B cell (primary cell): Measurements from ENCODE around the gene RALGAPA2. TPM values are rescaled to one million over a fixed set of nuclear protein-coding genes. Genes with fewer than 3 reads are reported as not detected.

Experiments used
- ATAC-seq: fragments of 200-7000 bp; cut with Tn5 transposase; one replicate; pipeline ENCODE4 v1.10.0; 2021; ENCODE audit warnings: low read depth, mild to moderate bottlenecking, moderate number of reproducible peaks, moderate library complexity
- CTCF ChIA-PET: fragments of 350-600 bp; sonication (Branson Sonifier 250); formaldehyde crosslinking; loops from one replicate; lab custom pipeline; 2021; ENCODE audit warnings: antibody characterized with exemption, inconsistent platforms; lab: Charles Lee
- POLR2A ChIA-PET: fragments of 350-600 bp; sonication (Branson Sonifier 250); formaldehyde crosslinking; loops from one replicate; lab custom pipeline; 2021; ENCODE audit warnings: antibody characterized with exemption; lab: Charles Lee
- DNase-seq: peaks from one replicate; pipeline ENCODE4 v3.0.0; 2013
- H2AFZ ChIP-seq: 2 replicates; pipeline ENCODE4 v1.6.1; 2012; ENCODE audit warnings: mild to moderate bottlenecking, low read depth, low read length; ENCODE audit not compliant: insufficient read depth, poor library complexity, severe bottlenecking
- H3K27ac ChIP-seq, 2 donors: 1 replicate in 1 of 2; 2 replicates in 1 of 2; pipeline ENCODE4 v1.5.1; 2012 to 2013; ENCODE audit warnings: low read length in 2 of 2, mild to moderate bottlenecking in 2 of 2, moderate library complexity in 1 of 2
- H3K27me3 ChIP-seq, 4 experiments: fragments of 200-600 bp in 1 of 4; sonication (generic) in 1 of 4; replicated peaks in 1 of 4; 1 replicate in 2 of 4; 2 replicates in 2 of 4; pipeline versions ENCODE4 v1.6.1 to v1.7.0; 2013 to 2016; ENCODE audit warnings: low read length in 3 of 4, mild to moderate bottlenecking in 2 of 4, mixed read lengths in 1 of 4, moderate library complexity in 1 of 4; ENCODE audit not compliant: insufficient read depth in 4 of 4, control insufficient read depth in 3 of 4; ENCODE audit errors: control extremely low read depth in 1 of 4
- H3K36me3 ChIP-seq, 2 experiments: replicated peaks in 1 of 2; 1 replicate in 1 of 2; 2 replicates in 1 of 2; pipeline versions ENCODE4 v1.6.1 to v1.7.1; 2013; ENCODE audit warnings: low read length in 1 of 2; ENCODE audit not compliant: insufficient read depth in 2 of 2, control insufficient read depth in 1 of 2; ENCODE audit errors: control extremely low read depth in 1 of 2, extremely low read depth in 1 of 2
- H3K4me1 ChIP-seq, 2 donors: fragments of 200-600 bp in 1 of 2; sonication (generic) in 1 of 2; 1 replicate in 1 of 2; 2 replicates in 1 of 2; pipeline versions ENCODE4 v1.5.1 to v1.6.1; 2013 to 2017; ENCODE audit warnings: low read length in 2 of 2; ENCODE audit not compliant: control insufficient read depth in 2 of 2, insufficient read depth in 2 of 2
- H3K4me2 ChIP-seq: replicated peaks from 2 replicates; pipeline ENCODE3; 2012; ENCODE audit warnings: mild to moderate bottlenecking, low read depth, low read length; ENCODE audit not compliant: poor library complexity, severe bottlenecking
- H3K4me3 ChIP-seq, 5 experiments: fragments of 200-600 bp in 1 of 5; sonication (generic) in 1 of 5; 1 replicate in 3 of 5; 2 replicates in 2 of 5; pipeline versions ENCODE4 v1.5.1 to v1.7.0; 2011 to 2016; ENCODE audit warnings: low read length in 4 of 5, mild to moderate bottlenecking in 4 of 5, low read depth in 2 of 5, control low read depth in 1 of 5, moderate library complexity in 1 of 5; ENCODE audit not compliant: insufficient read depth in 1 of 5; ENCODE audit errors: control extremely low read depth in 1 of 5, extremely low read depth in 1 of 5
- H3K79me2 ChIP-seq: fragments of 200-600 bp; sonication (generic); one replicate; pipeline ENCODE4 v1.6.0; 2016; ENCODE audit warnings: low read length; ENCODE audit not compliant: control insufficient read depth, insufficient read depth
- H3K9ac ChIP-seq: fragments of 200-600 bp; sonication (generic); 2 replicates; pipeline ENCODE4 v1.6.1; 2017; ENCODE audit warnings: mild to moderate bottlenecking, low read length, moderate library complexity
- H3K9me3 ChIP-seq, 3 donors: one replicate each; pipeline versions ENCODE4 v1.6.1 to v1.7.1; 2013; ENCODE audit warnings: low read length in 2 of 3; ENCODE audit not compliant: control insufficient read depth in 2 of 3, insufficient read depth in 1 of 3; ENCODE audit errors: control extremely low read depth in 1 of 3
- H4K20me1 ChIP-seq: 2 replicates; pipeline ENCODE4 v1.6.0; 2012; ENCODE audit warnings: mild to moderate bottlenecking, low read length; ENCODE audit not compliant: insufficient read depth, control insufficient read depth, poor library complexity, severe bottlenecking
- H3K27ac Mint-ChIP-seq: one replicate; pipeline ENCODE4 v1.8.0; 2021; ENCODE audit warnings: mixed read lengths
- H3K27me3 Mint-ChIP-seq: one replicate; pipeline ENCODE4 v1.8.0; 2021; ENCODE audit warnings: mixed read lengths
- H3K4me1 Mint-ChIP-seq: one replicate; pipeline ENCODE4 v1.8.0; 2021; ENCODE audit warnings: mixed read lengths
- H3K4me3 Mint-ChIP-seq: one replicate; pipeline ENCODE4 v1.8.0; 2021; ENCODE audit warnings: mixed read lengths
- H3K9me3 Mint-ChIP-seq: one replicate; pipeline ENCODE4 v1.8.0; 2022; ENCODE audit warnings: mixed read lengths; ENCODE audit not compliant: insufficient read depth
- EZH2 ChIP-seq: IDR thresholded peaks from 2 replicates; pipeline ENCODE4 v1.6.1; 2012; ENCODE audit warnings: borderline replicate concordance, low read depth, mild to moderate bottlenecking, moderate library complexity, low read length; ENCODE audit not compliant: insufficient read depth, poor library complexity, severe bottlenecking
- WGBS: methylation state at CpG from one replicate; pipeline ENCODE4 v1.1.5; 2013; ENCODE audit warnings: missing lambda C conversion rate; ENCODE audit not compliant: insufficient coverage; 5-methylcytosine and 5-hydroxymethylcytosine counted together
- intact Hi-C: fragments of 100-400 bp; cut with micrococcal nuclease; formaldehyde crosslinking; loops from one replicate; pipeline ENCODE4 v1.10.0; 2022
- polyA plus RNA-seq: library from polyadenylated mRNA; depleted of rRNA; stranded (reverse); fragments of >200 nt; gene quantifications from 2 replicates; pipeline ENCODE4 v1.2.3, GENCODE V29; 2012
- total RNA-seq, 2 donors: library from RNA; stranded (reverse); fragments of 120-200 nt in 1 of 2; gene quantifications; 1 replicate in 1 of 2; 2 replicates in 1 of 2; pipeline versions ENCODE4 v1.2.3 to v1.2.4, GENCODE V29; 2013 to 2022
- TF ChIP-seq, protein P1 (sequence below): fragments of 200-600 bp; IDR thresholded peaks from one replicate; pipeline ENCODE4 v1.8.0; 2022; ENCODE audit warnings: antibody characterized with exemption, mild to moderate bottlenecking

The RALGAPA2 gene
- total and polyA plus RNA-seq, 2 donors (not counting 1 experiment from before 2014, with no cell fraction given) = 6.4 to 33.1 TPM

GRCh38 chr20:20364593-20365479, 347.6 kb downstream of the RALGAPA2 start:
- DNase-seq = peak; percentile 27
- peaks cover 0 to 16% (median 1%) of the 10 kb centered on the region in 3 donors for H3K9me3 ChIP-seq

More at GRCh38 chr20:20364593-20365479, 347.6 kb downstream of the RALGAPA2 start:
- POLR2A ChIA-PET = no interaction called here
- Histone ChIP-seq H3K4me3 (no peak overlapping the region), H3K36me3 (no peaks in the 10 kb centered on the region), H3K4me1 (peaks cover 29 to 33% of the 10 kb centered on the region in 2 donors), H3K4me2 (no peak overlapping the region), H3K27me3 (peaks cover 0 to 62% (median 34%) of the 10 kb centered on the region in 4 experiments), H4K20me1 (no peaks in the 10 kb centered on the region), H2AFZ (peak overlapping the region; percentile 15), H3K27ac (no peak overlapping the region), H3K9ac (no peak overlapping the region), H3K79me2 (no peaks in the 10 kb centered on the region)
- no peaks in the 10 kb centered on the region for H3K9me3 Mint-ChIP-seq
- no peak for TF ChIP-seq EZH2
- TF ChIP-seq, protein P1, sequence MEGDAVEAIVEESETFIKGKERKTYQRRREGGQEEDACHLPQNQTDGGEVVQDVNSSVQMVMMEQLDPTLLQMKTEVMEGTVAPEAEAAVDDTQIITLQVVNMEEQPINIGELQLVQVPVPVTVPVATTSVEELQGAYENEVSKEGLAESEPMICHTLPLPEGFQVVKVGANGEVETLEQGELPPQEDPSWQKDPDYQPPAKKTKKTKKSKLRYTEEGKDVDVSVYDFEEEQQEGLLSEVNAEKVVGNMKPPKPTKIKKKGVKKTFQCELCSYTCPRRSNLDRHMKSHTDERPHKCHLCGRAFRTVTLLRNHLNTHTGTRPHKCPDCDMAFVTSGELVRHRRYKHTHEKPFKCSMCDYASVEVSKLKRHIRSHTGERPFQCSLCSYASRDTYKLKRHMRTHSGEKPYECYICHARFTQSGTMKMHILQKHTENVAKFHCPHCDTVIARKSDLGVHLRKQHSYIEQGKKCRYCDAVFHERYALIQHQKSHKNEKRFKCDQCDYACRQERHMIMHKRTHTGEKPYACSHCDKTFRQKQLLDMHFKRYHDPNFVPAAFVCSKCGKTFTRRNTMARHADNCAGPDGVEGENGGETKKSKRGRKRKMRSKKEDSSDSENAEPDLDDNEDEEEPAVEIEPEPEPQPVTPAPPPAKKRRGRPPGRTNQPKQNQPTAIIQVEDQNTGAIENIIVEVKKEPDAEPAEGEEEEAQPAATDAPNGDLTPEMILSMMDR = no peak
- 10% methylated on average over 65 of the region's 70 CpGs for WGBS
- peak overlapping the region; percentile 26 for H3K27ac Mint-ChIP-seq
- H3K4me1 Mint-ChIP-seq = peaks cover 41% of the 10 kb centered on the region
- intact Hi-C loops = loop anchor here (5.0 kb wide), 1 partner anchor 283 kb away; no protein-coding TSS in a partner anchor
- no peak for ATAC-seq
- peak overlapping the region; percentile 29 for H3K4me3 Mint-ChIP-seq
- CTCF ChIA-PET = no interaction called here
- peaks cover 58% of the 10 kb centered on the region for H3K27me3 Mint-ChIP-seq
